GM12891 (cell line): Measurements from ENCODE around the gene FNDC10.

Experiments
- PAX5 ChIP-seq: IDR thresholded peaks from 2 replicates; pipeline ENCODE4 v1.6.1; 2011; ENCODE audit warnings: low read length, moderate library complexity, mild to moderate bottlenecking; ENCODE audit not compliant: insufficient read depth, severe bottlenecking
- POLR2A ChIP-seq: IDR thresholded peaks from 2 replicates; pipeline ENCODE4 v1.6.1; 2011; ENCODE audit warnings: low read depth, low read length, control low read depth
- POLR2AphosphoS5 ChIP-seq: IDR thresholded peaks from 2 replicates; pipeline ENCODE4 v1.6.1; 2011; ENCODE audit warnings: low read depth, low read length, control low read depth
- POU2F2 ChIP-seq: IDR thresholded peaks from 2 replicates; pipeline ENCODE4 v1.6.1; 2011; ENCODE audit warnings: low read depth, mild to moderate bottlenecking, control low read depth, low read length, moderate library complexity
- SPI1 ChIP-seq: IDR thresholded peaks from 2 replicates; pipeline ENCODE4 v1.6.1; 2011; ENCODE audit warnings: low read depth, low read length, control low read depth
- TAF1 ChIP-seq: IDR thresholded peaks from 2 replicates; pipeline ENCODE4 v1.6.1; 2011; ENCODE audit warnings: low read depth, low read length, control low read depth

GRCh38 chr1:1567891-1568291 lies 32.0 kb downstream of the FNDC10 start:
- no peak for TF ChIP-seq POLR2A
- TF ChIP-seq POLR2AphosphoS5 = no peak
- no peak for TF ChIP-seq TAF1
- no peak for TF ChIP-seq SPI1
- no peak for TF ChIP-seq PAX5
- no peak for TF ChIP-seq POU2F2
